ENCODE data around the gene ARHGAP11A.

The ARHGAP11A gene

GRCh38 chr15:32688151-32688639 lies 72.9 kb downstream of the ARHGAP11A start:
- DNase-seq (ENCODE audit: low spot score) = no peak

Data from ecto neural progenitor cell (in vitro differentiated cells).